HG03520 (cell line): Measurements from ENCODE around the gene LIPG.
"Not testable (repeated sequence)": the region's sequence is repeated elsewhere in the genome, so short reads cannot be mapped to it uniquely, and the experiment has no call there.

Source experiments
- ATAC-seq: cut with Tn5 transposase; IDR thresholded peaks from one replicate; pipeline ENCODE4 v1.9.1; 2021; ENCODE audit warnings: mild to moderate bottlenecking, moderate library complexity; ENCODE audit not compliant: unreplicated experiment

Gene LIPG

DNA sequence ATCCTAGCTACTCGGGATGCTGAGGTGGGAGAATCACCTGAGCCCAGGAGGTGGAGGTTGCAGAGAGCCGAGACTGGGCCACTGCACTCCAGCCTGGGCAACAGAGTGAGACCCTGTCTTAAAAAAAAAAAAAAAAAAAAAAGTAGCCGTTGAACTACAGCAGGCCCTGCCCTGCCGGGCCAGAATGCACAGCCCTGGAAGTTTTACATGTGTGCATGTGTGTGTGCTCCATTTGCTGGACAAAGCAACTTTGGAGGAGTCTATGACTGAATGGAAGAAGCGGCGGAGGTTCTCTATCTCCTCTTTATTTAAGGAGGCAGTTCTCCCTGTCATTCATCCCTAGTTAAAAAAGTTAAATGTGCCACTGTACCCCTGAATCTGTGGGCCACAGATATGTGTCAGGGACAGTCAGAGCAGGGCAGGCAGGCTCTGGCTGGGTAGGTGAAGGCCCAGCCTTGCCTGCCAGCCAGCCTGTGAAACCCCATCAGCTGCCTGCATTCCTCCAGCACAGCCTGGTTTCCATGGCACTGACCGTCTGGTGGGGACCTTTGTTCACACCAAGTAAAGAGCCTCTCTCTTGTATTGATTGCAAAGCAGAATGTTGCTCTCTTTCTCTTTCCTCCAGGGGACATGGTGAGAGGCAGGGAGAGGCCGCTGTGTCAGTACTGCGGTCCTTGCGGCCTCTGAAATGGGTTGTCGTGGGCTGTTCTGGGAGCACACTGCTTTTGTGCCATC, 10.9 kb downstream of the LIPG start:
- no peak for ATAC-seq

DNA sequence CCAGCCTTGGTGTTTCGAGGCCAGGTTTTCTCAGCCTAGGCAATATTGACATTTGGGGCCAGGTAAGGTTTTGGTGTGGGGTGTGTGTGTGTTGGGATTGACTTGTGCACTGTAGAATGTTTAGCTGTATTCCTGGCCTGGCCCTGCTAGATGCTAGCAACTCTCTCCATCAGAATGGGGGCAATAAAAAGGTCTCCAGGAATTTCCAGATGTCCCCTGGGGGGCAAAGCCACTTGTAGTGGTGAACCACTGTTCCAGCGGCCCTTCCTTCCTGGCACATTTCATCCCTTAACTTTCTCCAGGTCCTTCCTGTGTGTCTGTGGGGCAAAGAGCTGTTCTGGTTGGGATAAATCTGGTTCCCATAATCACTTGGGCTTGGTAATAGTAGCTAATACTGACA, 12.0 kb downstream of the LIPG start:
- ATAC-seq, result no peak

GRCh38 chr18:49579041-49579440, 17.2 kb downstream of the LIPG start:
- ATAC-seq, result not testable (repeated sequence)

DNA sequence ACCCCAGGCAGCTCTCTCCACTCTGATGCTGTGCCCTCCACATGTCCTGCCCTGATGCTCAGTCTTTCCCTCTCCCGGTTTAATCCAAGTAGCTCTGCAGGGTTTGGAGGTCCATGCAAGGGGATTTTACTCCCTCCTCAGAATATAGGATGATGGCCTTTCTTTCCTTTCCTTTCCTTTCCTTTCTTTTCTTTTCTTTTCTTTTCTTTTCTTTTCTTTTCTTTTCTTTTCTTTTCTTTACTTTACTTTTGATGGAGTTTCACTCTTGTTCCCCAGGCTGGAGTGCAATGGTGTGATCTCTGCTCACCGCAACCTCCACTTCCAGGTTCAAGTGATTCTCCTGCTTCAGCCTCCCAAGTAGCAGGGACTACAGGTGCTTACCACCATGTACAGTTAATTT, 17.7 kb downstream of the LIPG start:
- not testable (repeated sequence) for ATAC-seq

GRCh38 chr18:49580279-49580678, 18.4 kb downstream of the LIPG start:
- no peak for ATAC-seq

DNA sequence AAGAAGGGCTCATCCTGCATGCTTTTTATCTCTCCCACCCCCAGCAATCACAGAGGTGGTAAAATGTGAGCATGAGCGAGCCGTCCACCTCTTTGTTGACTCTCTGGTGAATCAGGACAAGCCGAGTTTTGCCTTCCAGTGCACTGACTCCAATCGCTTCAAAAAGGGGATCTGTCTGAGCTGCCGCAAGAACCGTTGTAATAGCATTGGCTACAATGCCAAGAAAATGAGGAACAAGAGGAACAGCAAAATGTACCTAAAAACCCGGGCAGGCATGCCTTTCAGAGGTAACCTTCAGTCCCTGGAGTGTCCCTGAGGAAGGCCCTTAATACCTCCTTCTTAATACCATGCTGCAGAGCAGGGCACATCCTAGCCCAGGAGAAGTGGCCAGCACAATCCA, 19.5 kb downstream of the LIPG start:
- ATAC-seq, result no peak

- no peak for ATAC-seq
These were observed 20.7 kb downstream of the LIPG start for GRCh38 chr18:49582579-49582978.

GRCh38 chr18:49584394-49584793, 22.5 kb downstream of the LIPG start:
- ATAC-seq, result no peak

DNA sequence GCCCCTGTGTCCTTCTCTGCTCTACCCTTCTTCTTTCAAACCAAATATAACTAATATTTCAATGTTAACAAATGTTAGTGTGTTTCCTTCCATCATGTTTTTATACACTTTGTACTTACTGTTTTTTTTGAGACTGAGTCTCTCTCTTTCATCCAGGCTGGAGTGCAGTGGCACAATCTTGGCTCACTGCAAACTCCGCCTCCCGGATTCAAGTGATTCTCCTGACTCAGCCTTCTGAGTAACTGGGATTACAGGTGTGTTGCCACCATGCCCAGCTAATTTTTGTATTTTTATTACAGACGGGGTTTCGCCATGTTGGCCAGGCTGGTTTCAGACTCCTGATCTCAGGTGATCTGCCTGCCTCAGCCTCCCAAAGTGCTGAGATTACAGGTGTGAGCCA, 23.1 kb downstream of the LIPG start:
- ATAC-seq, result not testable (repeated sequence)

GRCh38 chr18:49585781-49586663, 24.2 kb downstream of the LIPG start:
- ATAC-seq, result no peak

DNA sequence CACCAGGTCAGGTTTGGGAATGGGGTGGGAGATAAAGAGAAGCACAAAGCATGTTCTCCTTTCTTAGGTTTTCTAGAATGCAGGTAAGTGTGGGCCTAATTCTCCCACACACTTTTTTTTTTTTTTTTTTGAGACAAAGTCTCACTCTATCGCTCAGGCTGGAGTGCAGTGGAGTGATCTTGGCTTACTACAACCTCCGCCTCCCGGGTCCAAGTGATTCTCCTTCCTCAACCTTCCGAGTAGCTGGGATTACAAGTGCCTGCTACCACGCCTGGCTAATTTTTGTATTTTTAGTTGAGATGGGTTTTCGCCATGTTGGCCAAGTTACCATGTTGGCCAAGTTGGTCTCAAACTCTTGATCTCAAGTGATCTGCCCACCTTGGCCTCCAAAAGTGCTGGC, 26.3 kb downstream of the LIPG start:
- no peak for ATAC-seq

- ATAC-seq, result no peak
These were observed 27.1 kb downstream of the LIPG start for GRCh38 chr18:49588971-49589370.

- ATAC-seq, result no peak
These were observed 28.8 kb downstream of the LIPG start for GRCh38 chr18:49590608-49591007.

DNA sequence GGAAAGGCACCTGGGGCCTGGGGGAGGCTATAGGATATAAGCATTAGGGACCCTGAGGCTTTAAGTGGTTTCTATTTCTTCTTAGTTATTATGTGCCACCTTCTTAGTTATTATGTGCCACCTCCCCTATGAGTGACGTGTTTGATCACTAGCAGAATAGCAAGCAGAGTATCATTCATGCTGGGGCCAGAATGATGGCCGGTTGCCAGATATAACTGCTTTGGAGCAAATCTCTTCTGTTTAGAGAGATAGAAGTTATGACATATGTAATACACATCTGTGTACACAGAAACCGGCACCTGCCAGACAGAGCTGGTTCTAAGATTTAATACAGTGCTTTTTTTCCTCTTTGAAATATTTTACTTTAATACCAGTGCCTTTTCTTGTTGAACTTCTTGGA, 29.4 kb downstream of the LIPG start:
- no peak for ATAC-seq

GRCh38 chr18:49591775-49592174, 29.9 kb downstream of the LIPG start:
- ATAC-seq, result no peak

DNA sequence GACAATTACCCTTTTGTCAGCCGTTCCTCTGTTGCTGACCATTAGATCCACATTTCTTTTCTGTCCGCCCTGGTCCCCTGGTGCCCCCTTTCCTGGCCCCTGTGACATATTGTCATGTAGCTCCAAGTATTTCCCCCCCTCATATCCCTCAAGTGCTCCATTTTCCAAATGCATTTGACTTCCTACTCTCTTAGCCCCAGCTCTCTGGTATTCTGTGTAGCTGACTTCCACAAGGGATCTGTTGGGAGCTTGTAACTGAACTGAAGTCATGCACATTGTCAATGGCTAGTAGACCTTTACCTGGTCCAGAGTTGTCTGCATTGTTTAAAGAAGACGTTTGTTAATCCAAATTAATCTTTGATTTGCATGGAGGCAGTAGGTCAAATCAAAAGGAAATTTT, 34.8 kb downstream of the LIPG start:
- no peak for ATAC-seq

DNA sequence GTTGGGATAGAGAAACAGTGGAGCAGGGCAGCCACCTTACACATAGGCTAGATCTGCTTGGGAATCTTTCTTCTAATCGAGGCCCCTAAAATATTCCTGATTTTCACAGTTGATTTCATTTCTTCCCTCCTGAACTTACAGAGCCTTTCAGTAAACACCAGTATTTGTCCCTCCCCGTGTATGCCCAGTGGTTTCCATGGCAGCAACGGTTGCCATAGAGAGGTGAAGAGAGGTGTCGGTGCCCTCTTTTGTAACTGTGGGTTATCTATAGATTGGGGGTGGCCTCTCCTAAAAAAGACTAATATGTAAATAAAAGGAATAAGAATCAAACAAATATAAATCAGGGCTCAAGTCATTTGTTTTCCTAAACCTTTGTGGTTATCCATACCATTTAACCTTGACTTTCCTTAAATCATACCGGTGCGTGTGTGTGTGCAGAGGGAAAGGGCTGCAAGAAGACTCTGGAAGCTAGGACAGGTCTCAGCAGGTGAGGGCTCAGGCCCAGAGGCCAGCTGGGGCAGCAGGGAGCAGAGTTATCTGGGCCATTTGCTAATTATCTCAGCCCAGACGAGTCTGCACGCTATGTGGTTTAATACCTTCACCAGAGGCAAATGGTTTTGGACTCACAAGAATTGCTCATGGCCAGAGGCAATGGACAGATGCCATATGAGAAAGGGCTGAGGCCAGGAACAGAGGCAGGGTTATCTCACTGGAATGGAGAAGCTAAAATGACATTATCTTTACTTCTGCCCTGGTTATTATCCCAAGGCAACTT, 35.5 kb downstream of the LIPG start:
- ATAC-seq, result no peak

DNA sequence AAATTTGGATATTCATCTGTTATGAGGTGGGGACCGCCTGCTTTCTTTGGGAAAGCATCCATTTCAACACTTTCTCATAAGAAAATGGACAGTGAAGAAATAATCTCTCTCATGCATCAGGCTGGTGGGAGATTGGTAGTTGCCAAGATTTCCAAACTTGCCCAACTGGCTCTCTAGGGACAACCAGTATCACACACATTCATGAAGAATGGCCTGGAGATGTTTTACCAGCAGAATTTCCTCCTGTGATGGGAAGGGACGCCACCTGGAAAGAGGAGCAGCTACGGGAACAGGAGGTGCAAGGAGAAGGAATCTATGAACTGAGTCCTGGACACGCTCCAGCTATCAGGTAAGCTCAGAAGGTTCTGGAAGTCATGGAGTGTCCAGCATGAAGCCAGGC, 39.4 kb downstream of the LIPG start:
- no peak for ATAC-seq

- ATAC-seq, result no peak
These were observed 46.8 kb downstream of the LIPG start for GRCh38 chr18:49608366-49609255.

- no peak for ATAC-seq
These were observed 47.6 kb downstream of the LIPG start for GRCh38 chr18:49609256-49610021.
